GM12864 (cell line): ENCODE measurements around the gene STK10.
"Not testable (repeated sequence)": the region's sequence is repeated elsewhere in the genome, so short reads cannot be mapped to it uniquely, and the experiment has no call there.

Experiments used
- DNase-seq: peaks from one replicate; pipeline ENCODE4 v3.0.0-alpha.2; 2011; ENCODE audit warnings: low read depth
- H3K4me3 ChIP-seq: 2 replicates; pipeline ENCODE4 v1.5.1; 2011; ENCODE audit warnings: mild to moderate bottlenecking, low read depth, low read length, control low read depth
- CTCF ChIP-seq: IDR thresholded peaks from 2 replicates; pipeline ENCODE4 v1.5.1; 2011; ENCODE audit warnings: low read depth, mild to moderate bottlenecking, moderate library complexity, low read length, control low read depth, inconsistent platforms; ENCODE audit errors: missing control alignments

STK10 gene

GRCh38 chr5:172028167-172028566 lies 159.9 kb downstream of the STK10 start:
- H3K4me3 ChIP-seq = no peak overlapping the region
- no peak for TF ChIP-seq CTCF
- DNase-seq = no peak

GRCh38 chr5:172020110-172020786 lies 167.8 kb downstream of the STK10 start:
- DNase-seq, H3K4me3 ChIP-seq: not testable (repeated sequence)

GRCh38 chr5:172015346-172015745 lies 172.7 kb downstream of the STK10 start:
- no peak for DNase-seq
- TF ChIP-seq CTCF = no peak
- H3K4me3 ChIP-seq = no peak overlapping the region

- no peak for DNase-seq
- H3K4me3 ChIP-seq = no peak overlapping the region
- peak; percentile 21 for TF ChIP-seq CTCF
Measured at GRCh38 chr5:172010278-172010677, 177.7 kb downstream of the STK10 start.

- TF ChIP-seq CTCF = no peak
- no peak overlapping the region for H3K4me3 ChIP-seq
- DNase-seq = no peak
Measured at GRCh38 chr5:172009536-172010270, 178.3 kb downstream of the STK10 start.

- no peak for TF ChIP-seq CTCF
Measured at GRCh38 chr5:172008689-172009141, 179.3 kb downstream of the STK10 start.

GRCh38 chr5:172008111-172008455 lies 179.9 kb downstream of the STK10 start:
- TF ChIP-seq CTCF = no peak
- no peak for DNase-seq
- no peak overlapping the region; the same call in 1 of the 2 replicates for H3K4me3 ChIP-seq

More at GRCh38 chr5:172008689-172009141, 179.3 kb downstream of the STK10 start:
- no peak overlapping the region for H3K4me3 ChIP-seq
- no peak for DNase-seq
